HUES64 (cell line): ENCODE data around the gene DOCK4.

ENCODE experiments used
- H3K27ac ChIP-seq: 2 replicates; pipeline ENCODE4 v1.7.0; 2013; ENCODE audit warnings: low read depth, low read length, inconsistent platforms
- H3K27me3 ChIP-seq: 2 replicates; pipeline ENCODE4 v1.6.1; 2013; ENCODE audit warnings: mild to moderate bottlenecking, low read length; ENCODE audit not compliant: insufficient read depth
- H3K36me3 ChIP-seq: 2 replicates; pipeline ENCODE4 v1.6.1; 2013; ENCODE audit warnings: mild to moderate bottlenecking, low read length; ENCODE audit not compliant: insufficient read depth
- H3K4me1 ChIP-seq: 2 replicates; pipeline ENCODE4 v1.6.1; 2013; ENCODE audit warnings: mild to moderate bottlenecking, low read length, moderate library complexity; ENCODE audit not compliant: insufficient read depth
- H3K4me3 ChIP-seq: 2 replicates; pipeline ENCODE4 v1.5.1; 2013; ENCODE audit warnings: mild to moderate bottlenecking, low read length, moderate library complexity
- H3K9ac ChIP-seq: 2 replicates; pipeline ENCODE4 v1.6.1; 2013; ENCODE audit warnings: mild to moderate bottlenecking, low read depth, low read length
- H3K9me3 ChIP-seq: 2 replicates; pipeline ENCODE4 v1.6.1; 2013; ENCODE audit warnings: low read depth, low read length; ENCODE audit not compliant: insufficient read depth
- WGBS: fragments of 150-250, 120-280 bp; methylation state at CpG from one replicate; pipeline ENCODE4 v1.1.7; 2013; ENCODE audit warnings: missing lambda C conversion rate; 5-methylcytosine and 5-hydroxymethylcytosine counted together

The DOCK4 gene

GRCh38 chr7:112059675-112060074 lies 146.5 kb downstream of the DOCK4 start:
- no peak overlapping the region for H3K4me3 ChIP-seq
- no peaks in the 10 kb centered on the region for H3K27me3 ChIP-seq
- WGBS: 94% methylated on average over 1 of the region's 1 CpG
- no peaks in the 10 kb centered on the region for H3K4me1 ChIP-seq
- no peaks in the 10 kb centered on the region for H3K36me3 ChIP-seq
- no peak overlapping the region for H3K27ac ChIP-seq
- H3K9me3 ChIP-seq: no peaks in the 10 kb centered on the region
- H3K9ac ChIP-seq: no peak overlapping the region

DNA sequence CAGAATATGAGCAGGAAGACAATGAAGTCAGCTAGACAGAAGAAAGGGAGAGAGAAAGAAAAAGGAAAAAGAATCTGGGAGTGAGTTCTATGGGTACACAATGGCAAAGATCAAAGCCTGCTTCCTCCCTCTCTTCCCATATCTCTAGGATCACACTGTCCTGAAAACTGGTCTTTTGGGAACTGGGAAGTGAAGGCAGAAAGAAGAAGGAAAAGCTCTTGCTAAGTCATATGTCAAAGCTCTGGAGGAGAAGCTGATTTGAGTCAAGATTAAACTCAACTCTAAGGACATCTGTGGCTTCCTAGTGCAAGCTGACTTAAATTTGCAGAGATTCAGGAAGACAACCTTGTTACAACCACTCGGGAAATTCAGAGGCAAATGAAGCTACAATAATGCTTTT lies 147.5 kb downstream of the DOCK4 start:
- Histone ChIP-seq H3K9ac (no peak overlapping the region), H3K27me3 (no peaks in the 10 kb centered on the region), H3K9me3 (no peaks in the 10 kb centered on the region), H3K27ac (no peak overlapping the region), H3K4me3 (no peak overlapping the region), H3K4me1 (no peaks in the 10 kb centered on the region), H3K36me3 (no peaks in the 10 kb centered on the region)
- 95% methylated on average over 1 of the region's 1 CpG for WGBS

GRCh38 chr7:112056409-112056808 lies 149.8 kb downstream of the DOCK4 start:
- H3K4me1 ChIP-seq: no peaks in the 10 kb centered on the region
- no peaks in the 10 kb centered on the region for H3K9me3 ChIP-seq
- H3K27me3 ChIP-seq: no peaks in the 10 kb centered on the region
- 88% methylated on average over 2 of the region's 2 CpGs for WGBS
- no peak overlapping the region for H3K9ac ChIP-seq
- H3K36me3 ChIP-seq: no peaks in the 10 kb centered on the region
- H3K4me3 ChIP-seq: no peak overlapping the region
- H3K27ac ChIP-seq: no peak overlapping the region

GRCh38 chr7:112053737-112054069 lies 152.5 kb downstream of the DOCK4 start:
- Histone ChIP-seq H3K9me3 (no peaks in the 10 kb centered on the region), H3K27ac (no peak overlapping the region), H3K36me3 (no peaks in the 10 kb centered on the region), H3K27me3 (no peaks in the 10 kb centered on the region), H3K9ac (no peak overlapping the region), H3K4me3 (no peak overlapping the region), H3K4me1 (no peaks in the 10 kb centered on the region)
- WGBS: 94% methylated on average over 5 of the region's 5 CpGs

GRCh38 chr7:112052993-112053736 lies 153.0 kb downstream of the DOCK4 start:
- 100% methylated on average over 1 of the region's 1 CpG for WGBS
- Histone ChIP-seq H3K36me3 (no peaks in the 10 kb centered on the region), H3K4me3 (no peak overlapping the region), H3K9ac (no peak overlapping the region), H3K27ac (no peak overlapping the region), H3K27me3 (no peaks in the 10 kb centered on the region), H3K4me1 (no peaks in the 10 kb centered on the region), H3K9me3 (no peaks in the 10 kb centered on the region)

DNA sequence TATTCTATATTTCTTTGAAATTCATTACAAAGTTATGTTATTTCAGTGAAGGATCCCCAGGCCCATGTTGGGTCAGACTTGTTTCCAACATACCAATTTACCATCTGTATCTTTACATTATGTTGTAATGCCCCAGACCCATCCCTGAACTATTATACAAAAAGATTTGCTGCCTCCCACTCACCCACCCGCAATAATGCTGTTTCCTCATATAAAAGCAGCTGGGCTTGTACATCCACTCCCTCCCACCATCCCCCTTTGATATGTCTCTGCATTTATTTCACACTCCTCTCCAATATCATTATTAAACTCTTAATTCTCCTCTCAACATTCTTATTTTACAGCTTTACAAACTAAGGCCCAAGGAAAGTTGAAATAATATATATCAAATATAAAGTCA lies 153.7 kb downstream of the DOCK4 start:
- Histone ChIP-seq H3K4me3 (no peak overlapping the region), H3K9ac (no peak overlapping the region), H3K4me1 (no peaks in the 10 kb centered on the region), H3K36me3 (no peaks in the 10 kb centered on the region), H3K27ac (no peak overlapping the region), H3K27me3 (no peaks in the 10 kb centered on the region), H3K9me3 (no peaks in the 10 kb centered on the region)
- 94% methylated on average over 1 of the region's 1 CpG for WGBS

- Histone ChIP-seq H3K4me3 (no peak overlapping the region), H3K27me3 (no peaks in the 10 kb centered on the region), H3K27ac (no peak overlapping the region), H3K4me1 (no peaks in the 10 kb centered on the region), H3K36me3 (no peaks in the 10 kb centered on the region), H3K9ac (no peak overlapping the region), H3K9me3 (no peaks in the 10 kb centered on the region)
- WGBS: 84% methylated on average over 3 of the region's 4 CpGs
Observed at GRCh38 chr7:112050250-112050881, 155.8 kb downstream of the DOCK4 start.

- H3K27me3 ChIP-seq: no peaks in the 10 kb centered on the region
- H3K9me3 ChIP-seq: no peaks in the 10 kb centered on the region
- H3K9ac ChIP-seq: no peak overlapping the region
- no peak overlapping the region for H3K27ac ChIP-seq
- no peak overlapping the region for H3K4me3 ChIP-seq
- H3K36me3 ChIP-seq: no peaks in the 10 kb centered on the region
- 93% methylated on average over 2 of the region's 2 CpGs for WGBS
- H3K4me1 ChIP-seq: no peaks in the 10 kb centered on the region
Observed at GRCh38 chr7:112049555-112050249, 156.5 kb downstream of the DOCK4 start.

- Histone ChIP-seq H3K36me3 (no peaks in the 10 kb centered on the region), H3K27me3 (no peaks in the 10 kb centered on the region), H3K4me3 (no peak overlapping the region), H3K9me3 (no peaks in the 10 kb centered on the region), H3K27ac (no peak overlapping the region), H3K4me1 (no peaks in the 10 kb centered on the region), H3K9ac (no peak overlapping the region)
- WGBS: 97% methylated on average over 2 of the region's 2 CpGs
Observed at GRCh38 chr7:112047421-112047820, 158.8 kb downstream of the DOCK4 start.

DNA sequence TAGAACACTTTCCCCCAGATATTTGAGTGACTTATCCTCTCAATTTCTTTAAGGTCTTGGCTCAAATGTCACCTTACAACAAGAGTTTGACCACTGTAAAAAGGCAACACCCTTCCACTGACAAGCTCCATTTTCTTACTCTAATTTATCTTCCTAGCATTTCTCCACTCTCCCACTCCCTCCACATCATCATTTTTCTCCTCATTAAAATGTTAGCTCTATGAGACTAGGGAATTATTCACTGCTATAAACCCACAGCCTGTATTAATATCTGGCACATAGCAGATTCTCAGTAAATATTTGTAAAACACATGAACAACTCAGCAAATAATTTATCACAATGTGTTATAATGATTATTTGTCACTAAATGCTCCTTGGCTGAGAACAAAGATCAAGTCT lies 161.0 kb downstream of the DOCK4 start:
- Histone ChIP-seq H3K9ac (no peak overlapping the region), H3K27ac (no peak overlapping the region), H3K4me1 (no peaks in the 10 kb centered on the region), H3K27me3 (no peaks in the 10 kb centered on the region), H3K9me3 (no peaks in the 10 kb centered on the region), H3K4me3 (no peak overlapping the region), H3K36me3 (no peaks in the 10 kb centered on the region)

DNA sequence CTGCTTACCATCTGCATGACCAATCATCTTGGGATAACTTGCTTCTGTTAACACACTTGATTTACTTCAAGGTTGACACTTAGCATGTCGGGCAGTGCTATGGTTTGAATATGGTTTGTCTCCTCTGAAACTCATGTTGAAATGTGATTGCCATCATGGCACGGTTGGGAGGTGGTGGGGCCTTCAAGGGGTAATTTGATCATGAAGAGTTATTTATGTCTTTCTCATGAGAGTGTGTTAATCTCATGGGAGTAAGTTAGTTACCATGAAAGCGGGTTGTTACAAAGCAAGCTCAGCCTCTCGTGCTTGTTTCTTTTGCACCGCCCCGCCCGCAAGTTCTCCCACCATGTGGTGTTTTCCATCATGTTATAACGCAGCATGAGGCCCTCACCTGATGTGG lies 163.6 kb downstream of the DOCK4 start:
- no peak overlapping the region for H3K4me3 ChIP-seq
- no peak overlapping the region for H3K27ac ChIP-seq
- no peaks in the 10 kb centered on the region for H3K9me3 ChIP-seq
- H3K4me1 ChIP-seq: no peaks in the 10 kb centered on the region
- H3K27me3 ChIP-seq: no peaks in the 10 kb centered on the region
- H3K36me3 ChIP-seq: no peaks in the 10 kb centered on the region
- no peak overlapping the region for H3K9ac ChIP-seq
- WGBS: 96% methylated on average over 8 of the region's 8 CpGs
